Kidney glomerular epithelial cell (primary cell): ENCODE measurements around the gene XRN2.
"Not testable (repeated sequence)": the region's sequence is repeated elsewhere in the genome, so short reads cannot be mapped to it uniquely, and the experiment has no call there.

Source experiments
- DNase-seq: peaks from one replicate; lab custom pipeline; 2025; lab: John Stamatoyannopoulos, UW

Gene XRN2

DNA sequence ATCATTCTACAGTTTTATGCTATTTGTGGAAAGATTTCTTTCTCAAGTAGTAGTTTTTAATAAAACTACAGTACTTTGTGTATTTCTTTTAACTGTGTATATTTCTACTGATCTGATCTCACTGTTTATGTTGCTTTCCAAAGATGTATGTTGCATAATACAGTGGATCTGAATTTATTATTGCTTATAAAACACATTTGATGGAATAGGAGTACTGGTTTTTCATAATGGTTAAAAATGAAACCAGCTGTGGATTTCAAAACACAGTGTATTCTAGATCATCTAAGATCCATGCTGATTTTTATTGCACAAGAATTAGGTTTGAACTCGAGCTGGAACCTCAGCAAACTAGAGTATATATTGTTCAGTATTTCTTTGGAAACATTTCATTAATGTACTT, 86.2 kb downstream of the XRN2 start:
- DNase-seq, result no peak

DNA sequence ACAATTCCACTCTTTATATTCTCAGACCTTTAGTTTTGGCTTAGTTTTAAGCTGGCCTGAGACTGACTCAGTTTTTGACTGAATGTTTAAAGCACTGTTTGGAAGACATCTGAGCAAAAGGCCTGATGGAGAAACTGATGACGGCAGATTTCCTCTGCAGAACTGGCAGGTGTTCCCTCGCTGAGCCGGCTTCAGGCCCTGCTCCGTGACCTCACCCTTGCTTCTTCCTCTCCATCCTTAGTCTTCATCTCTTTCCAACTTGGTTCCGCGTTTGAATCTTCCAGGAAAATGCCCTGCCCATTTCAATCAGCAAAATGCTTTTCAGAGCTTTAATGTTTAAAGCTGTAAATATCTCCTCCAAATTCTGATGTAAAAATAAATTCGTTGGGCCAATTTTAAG, 87.6 kb downstream of the XRN2 start:
- no peak for DNase-seq

- DNase-seq, result no peak
Observed at GRCh38 chr20:21391185-21391971, 88.2 kb downstream of the XRN2 start.

DNA sequence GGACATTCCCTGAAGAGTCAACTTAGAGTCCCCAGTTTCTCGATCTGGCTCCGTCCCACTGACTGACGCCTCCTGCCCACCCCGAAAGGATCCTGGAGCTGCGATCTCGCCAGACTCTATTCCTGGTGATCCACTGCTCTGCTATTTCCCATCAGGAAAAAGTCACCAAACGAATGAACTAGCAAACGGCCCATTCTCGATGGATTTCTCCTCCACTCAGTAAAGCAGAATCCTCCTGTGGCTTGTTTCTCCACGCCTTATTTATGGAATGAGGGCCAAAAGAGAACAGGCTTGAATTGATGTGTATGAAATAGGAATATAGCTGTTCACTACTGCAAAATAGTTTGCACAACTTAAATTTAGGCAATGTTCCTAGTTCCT, 88.8 kb downstream of the XRN2 start:
- no peak for DNase-seq

DNA sequence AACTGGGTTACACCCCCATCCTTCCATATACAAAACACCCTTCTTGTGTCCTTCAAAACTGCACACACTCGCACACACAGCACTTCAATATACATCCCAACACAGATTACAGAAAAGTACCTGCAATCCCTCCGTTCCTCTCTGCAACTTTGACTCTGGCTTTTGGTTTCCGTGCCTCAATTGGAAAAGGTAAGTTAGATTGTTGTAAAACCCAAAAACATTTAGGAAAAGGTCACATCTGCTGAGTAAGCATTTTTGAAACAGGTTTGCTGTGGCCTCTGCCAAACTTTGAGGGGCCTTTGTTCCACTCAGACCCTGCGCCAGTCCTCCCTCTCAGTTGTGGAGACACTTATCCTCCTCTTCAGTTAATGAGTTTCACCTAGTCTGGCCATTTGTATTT, 90.0 kb downstream of the XRN2 start:
- no peak for DNase-seq

DNA sequence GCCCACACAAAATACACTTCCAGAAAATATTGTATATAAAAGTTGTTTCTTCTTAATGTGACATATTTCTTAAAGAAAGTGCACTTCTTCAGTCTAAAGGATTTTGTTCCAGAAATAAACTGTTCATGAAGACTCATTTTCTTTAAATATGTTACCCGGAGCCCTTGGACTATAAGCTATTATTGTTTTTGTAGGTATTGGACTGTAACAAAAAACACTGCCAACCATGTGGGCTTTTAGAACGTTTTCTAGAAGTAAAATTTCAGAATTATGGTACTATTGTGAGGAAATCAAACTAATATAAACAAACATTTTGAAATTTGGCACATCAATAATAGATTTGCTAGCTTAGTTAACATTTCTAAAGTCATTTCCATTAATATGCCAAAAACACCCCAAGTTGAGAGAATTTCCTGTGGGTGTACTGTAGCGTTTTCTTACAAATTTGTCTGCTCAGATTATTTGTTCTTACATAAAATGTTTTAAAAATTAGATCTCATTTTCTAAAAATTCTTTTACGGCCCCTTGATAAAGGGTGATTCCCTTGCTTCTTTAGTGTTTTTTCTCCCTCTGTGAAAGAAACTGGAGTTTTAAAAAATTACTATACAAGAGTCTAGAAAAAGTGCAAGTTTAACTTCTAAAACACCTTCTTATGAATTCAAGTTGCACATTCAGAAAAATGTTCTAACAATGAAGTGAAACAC, 90.8 kb downstream of the XRN2 start:
- DNase-seq, result no peak

DNA sequence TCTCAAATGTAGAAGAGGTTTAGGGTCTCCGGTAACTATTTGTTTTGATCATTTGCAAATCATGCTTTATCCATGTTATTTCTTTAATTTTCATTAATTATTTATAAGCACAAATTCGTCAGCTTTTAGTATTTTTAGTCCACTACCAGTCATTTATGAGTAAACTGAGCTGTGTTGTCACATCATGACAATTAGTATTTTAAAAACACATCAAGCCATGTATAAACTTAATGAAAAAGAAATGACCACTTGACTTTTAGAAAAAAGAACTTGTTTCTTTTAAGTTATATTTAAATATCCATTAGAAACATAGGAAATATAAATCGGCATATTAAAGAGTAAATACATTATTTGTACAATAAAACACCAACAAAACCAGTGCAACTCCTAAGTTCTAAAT, 91.4 kb downstream of the XRN2 start:
- no peak for DNase-seq

DNA sequence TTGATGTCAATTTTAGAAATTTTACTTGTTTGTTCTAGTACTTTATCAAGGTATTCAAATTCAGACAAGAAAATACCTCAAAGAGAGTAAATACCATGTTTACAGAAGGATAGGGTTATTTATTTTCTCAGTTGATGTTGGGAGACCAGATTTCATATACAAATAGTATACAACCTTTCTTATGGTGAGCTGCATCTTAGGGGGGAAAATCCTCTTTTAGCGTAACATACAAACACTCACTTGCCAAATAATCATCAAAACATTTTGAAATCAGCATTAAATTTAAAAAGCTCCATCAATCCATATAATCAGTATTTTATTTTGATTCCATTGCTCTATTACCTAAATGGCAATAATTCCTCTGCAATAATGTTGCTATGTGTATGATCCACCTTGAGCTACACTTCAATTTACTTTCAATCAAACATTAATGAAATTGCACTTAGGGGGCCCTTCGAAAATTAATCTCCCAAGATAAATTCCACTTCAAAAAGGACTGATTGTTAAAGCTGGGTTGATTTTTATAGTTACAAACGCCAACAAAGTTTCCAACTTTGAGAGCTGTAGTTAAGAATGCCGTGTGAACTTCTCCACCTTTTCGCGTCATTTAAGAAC, 92.0 kb downstream of the XRN2 start:
- no peak for DNase-seq

DNA sequence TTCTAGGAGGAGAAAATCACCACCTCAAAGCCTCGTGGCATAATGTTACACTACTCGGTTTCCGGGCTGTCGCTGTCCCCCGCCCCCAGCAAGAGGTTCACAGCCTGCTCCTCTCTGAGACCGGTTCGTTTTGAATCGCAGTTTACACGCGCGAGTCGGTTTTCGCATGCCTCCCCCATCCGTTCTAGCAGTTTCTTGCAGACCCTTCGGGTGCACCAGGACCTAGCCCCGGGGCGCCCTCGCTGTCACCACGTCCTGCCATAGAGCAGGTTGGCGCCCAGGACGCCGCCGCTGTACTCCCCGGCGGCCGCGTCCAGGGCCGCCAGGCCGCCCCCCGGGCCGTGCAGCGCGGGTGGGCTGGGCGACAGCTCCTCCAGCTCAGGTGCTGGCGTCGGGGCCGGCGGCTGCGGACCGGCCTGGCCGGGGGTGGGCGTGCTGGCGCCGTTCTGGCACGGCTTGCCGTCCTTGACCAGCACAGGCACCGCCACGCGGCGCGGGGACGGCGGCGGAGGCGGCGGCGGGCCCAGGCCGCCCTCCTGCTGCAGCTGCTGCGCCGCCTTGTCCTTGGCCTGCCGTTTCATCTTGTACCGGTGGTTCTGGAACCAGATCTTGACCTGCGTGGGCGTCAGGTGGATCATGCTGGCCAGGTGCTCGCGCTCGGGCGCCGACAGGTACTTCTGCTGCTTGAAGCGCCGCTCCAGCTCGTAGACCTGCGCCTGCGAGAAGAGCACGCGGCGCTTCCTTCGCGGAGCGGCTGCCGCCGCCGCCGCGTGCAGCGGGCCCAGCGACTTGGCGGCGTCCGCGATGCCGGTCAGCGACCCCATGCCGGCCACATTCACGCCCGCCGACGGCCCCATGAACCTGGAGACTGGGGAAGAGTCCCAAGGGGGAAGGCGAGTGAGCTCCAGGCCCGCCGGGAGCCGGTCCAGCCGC, 92.8 kb downstream of the XRN2 start:
- DNase-seq, result no peak

- no peak for DNase-seq
Observed at GRCh38 chr20:21396599-21397340, 93.6 kb downstream of the XRN2 start.

DNA sequence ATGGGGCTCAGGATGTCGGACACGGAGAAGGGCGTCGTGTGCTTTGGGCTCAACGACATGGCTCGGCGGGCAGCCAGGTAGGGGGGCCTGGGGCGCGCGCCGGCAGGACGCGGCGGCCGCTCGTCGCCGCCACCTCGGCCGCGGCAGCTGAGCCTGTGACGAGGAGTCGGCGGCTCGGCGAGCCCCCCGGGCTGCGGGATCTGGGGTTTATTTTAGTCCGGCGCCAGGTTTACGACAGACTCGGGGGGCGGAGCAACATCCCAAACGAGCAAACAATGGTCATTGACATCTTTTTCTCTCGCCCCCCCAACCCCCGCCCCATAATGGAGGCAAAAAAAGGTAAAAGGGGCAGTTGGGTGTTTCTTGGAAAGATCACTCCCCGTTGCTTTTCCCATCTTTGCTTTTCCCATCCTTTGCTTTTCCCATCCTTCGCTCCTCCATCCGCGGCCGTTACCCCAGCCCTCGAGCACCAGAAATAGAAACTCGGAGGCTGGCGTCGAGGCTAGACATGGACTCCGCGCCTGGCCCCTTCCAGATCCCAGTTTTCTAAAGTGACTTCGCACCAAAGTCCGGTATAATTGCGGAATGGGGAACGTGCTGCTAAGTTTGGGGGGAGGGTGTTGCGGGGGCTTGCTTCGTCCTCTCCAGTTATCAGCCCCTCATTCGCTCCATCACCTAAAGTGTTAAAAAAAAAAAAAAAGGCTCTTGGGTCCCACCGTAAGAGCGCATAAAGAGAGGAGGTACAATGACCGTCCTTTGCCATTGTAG, 94.4 kb downstream of the XRN2 start, which contains the start of gene NKX2-4:
NKX2-4 (minus strand) TSS at position 186 of the 768 bp plus-strand sequence; CDS start at position 59, 127 bp downstream.
- DNase-seq, result no peak

DNA sequence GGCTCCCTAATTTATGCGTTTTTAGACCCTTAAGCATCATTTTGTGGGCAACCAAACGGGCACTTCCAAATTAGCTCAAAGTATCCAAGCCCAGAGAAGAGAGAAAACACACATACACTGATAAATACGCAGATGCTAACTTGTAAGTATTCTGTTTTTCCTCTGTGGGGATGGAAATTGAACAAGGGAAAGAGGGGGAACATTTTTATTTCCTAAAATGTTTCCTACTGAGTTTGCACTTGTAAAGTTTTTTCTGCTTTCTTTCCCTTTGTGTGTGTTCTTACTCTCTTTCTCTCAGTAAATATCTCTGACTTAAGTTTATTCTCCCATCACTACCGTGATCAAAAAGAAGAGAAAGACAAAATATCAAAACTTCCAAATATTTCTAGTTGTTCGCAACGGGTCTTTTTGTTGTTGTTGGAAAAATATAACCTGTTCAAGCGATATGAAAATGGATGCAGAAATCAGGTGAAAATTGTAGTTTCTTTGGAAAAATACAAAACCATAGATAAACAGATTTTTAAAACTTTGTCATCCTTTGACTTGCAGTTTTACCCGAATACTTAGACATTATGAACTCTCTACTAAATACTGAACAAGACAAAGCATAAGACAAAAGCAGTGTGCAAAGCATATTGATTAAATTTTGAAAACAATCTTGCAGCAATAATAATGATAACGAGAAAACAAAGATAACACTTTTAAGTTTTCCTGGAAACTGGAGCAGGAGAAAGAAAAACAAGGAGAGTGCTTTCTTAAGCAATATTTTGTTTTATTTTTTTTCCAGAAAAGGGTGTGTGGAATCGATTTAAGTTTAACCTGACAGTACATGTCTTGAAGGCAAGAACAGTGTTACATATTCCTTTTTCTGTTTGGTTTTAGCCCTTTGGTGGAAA, 95.2 kb downstream of the XRN2 start:
- DNase-seq, result no peak

DNA sequence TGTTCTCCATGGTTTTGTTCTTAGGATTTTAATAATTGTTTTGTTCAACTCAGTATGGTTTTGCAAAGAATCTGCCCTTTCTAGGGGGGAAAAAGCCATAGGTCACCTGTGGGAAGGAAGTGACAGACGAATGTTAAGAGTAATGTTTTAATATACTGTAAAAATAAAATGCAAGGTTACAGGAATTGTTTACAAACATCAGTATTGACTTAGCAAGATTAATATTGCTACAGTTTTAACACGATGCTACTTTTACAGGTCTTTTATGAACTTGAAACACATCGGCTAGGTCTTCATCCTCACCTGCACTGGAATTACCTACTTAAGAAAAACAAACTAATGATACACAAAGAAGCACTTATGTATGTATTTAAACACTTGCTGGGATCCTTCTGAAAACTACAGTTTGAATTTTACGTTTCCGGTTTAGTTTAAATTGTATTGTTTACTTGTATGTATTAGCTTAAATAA, 95.9 kb downstream of the XRN2 start:
- no peak for DNase-seq

DNA sequence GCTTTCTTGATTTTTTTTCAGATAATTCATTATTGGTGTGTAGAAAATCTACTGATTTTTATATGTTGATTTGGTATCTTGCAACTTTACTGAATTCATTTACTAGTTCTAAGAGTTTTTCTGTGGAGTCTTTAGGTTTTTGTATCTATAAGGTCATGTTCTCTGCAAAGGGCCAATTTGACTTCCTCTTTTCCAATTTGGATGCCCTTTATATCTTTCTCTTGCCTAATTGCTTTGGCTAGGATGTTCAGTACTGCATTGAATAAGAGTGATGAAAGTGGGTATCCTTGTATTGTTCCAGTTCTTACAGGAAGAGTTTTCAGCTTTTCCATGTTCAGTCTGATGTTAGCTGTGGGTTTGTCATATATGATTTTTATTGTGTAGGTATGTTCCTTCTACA, 108.6 kb downstream of the XRN2 start:
- DNase-seq, result no peak

DNA sequence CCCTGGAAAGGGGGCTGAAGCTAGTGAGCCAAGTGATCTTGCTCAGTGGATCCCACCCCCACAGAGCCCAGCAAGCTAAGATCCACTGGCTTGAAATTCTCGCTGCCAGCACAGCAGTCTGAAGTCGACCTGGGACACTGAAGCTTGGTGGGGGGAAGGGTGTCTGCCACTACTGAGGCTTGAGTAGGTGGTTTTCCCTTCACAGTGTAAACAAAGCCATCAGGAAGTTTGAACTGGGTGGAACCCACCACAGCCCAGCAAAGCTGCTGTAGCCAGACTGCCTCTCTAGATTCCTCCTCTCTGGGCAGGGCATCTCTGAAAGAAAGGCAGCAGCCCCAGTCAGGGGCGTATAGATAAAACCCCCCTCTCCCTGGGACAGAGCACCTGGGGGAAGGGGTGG, 110.9 kb downstream of the XRN2 start:
- not testable (repeated sequence) for DNase-seq

DNA sequence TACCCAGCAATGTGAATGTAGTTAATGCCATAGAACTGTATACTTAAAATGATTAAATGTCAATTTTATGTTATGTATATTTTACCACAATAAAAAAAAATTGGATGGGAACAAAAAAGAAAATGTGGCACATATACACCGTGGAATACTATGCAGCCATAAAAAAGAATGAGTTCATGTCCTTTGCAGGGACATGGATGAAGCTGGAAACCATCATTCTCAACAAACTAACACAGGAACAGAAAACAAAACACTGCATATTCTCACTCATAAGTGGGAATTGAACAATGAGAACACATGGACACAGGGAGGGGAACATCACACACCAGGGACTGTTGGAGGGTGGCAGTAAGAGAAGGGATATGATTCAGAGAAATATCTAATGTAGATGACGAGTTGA, 116.0 kb downstream of the XRN2 start:
- DNase-seq, result not testable (repeated sequence)

DNA sequence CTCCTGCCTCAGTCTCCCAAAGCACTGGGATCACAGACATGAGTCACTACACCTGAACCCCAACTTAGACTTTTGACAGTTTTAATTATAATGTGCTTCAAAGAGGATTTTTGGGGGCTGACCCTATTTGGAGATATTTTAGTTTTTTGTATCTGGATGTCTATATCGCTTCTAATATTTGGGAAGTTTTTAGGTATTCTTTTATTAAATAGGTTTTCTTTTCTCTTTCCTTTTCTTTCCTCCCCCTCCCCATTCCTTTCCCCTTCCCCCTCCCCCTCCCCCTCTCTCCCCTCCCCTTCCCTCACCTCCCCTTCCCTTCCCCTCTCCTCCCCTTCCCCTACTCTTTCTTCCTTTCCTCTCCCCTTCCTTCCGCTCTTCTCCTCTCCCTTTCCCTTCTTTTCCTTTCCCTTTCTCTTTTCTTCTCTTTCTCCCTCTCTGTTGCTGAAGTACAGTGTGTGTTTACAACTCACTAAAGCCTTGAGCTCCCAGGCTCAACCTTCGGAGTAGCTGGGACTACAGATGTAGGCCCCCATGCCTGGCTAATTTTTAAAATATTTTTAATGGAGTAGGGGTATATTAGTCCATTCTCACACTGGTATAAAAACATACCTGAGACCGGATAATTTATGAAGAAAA, 118.6 kb downstream of the XRN2 start:
- DNase-seq, result no peak

- DNase-seq, result not testable (repeated sequence)
Observed at GRCh38 chr20:21423712-21424111, 120.6 kb downstream of the XRN2 start.

DNA sequence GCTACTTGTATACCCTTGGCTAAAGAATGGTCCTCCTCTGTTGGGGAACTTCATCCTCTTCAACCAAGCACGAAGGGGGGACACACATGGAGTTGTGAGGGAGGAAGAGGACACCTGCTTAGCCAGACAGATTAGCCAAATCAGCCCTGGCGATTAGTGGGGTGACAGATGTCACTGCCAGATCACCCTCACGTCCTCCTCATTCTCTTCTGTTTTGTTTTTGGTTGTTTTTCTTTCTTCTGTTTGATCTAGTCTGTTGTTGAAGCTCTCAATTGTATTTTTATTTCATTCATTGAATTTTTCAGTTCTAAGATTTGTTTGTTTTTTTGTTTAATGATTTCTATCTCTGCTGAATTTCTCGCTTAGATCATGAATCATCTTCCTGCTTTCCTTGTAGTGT, 121.7 kb downstream of the XRN2 start:
- DNase-seq, result no peak
